K562 treated with DMSO at 1 percent for 24 hours (cell line): Measurements from ENCODE around the gene TTC36. TPM values are rescaled to one million over a fixed set of nuclear protein-coding genes. Genes with fewer than 3 reads are reported as not detected.

Experiments
- total RNA-seq: library from RNA; unstranded; fragments of 300-600 nt; gene quantifications from 2 replicates; pipeline ENCODE4 v1.2.3, GENCODE V29; 2022; ENCODE audit warnings: low read depth; ENCODE audit not compliant: insufficient read depth

The TTC36 gene
- 3.9 and 5.3 TPM in 2 replicates for total RNA-seq

GRCh38 chr11:118527109-118527508 lies at the start of gene TTC36:
Gene TTC36, plus strand, starts transcription at chr11:118527474. Its CDS starts 21 bp downstream, at chr11:118527495.

GRCh38 chr11:118530683-118531596 lies 3.7 kb downstream of the TTC36 start, which contains the start of gene TMEM25:
Gene TMEM25, plus strand, starts transcription at chr11:118531192. Its CDS starts 610 bp downstream, at chr11:118531802.

GRCh38 chr11:118572061-118572980 lies 45.0 kb downstream of the TTC36 start, which contains the start of gene ARCN1:
Gene ARCN1, plus strand, starts transcription at chr11:118572409. Its CDS starts 139 bp downstream, at chr11:118572548.

Other genes starting within 250 kb of the TTC36 start
- 0.80 and 2.2 TPM in 2 replicates for gene CD3E, start 222.7 kb upstream of the TTC36 start, total RNA-seq
- gene CD3D, start 184.8 kb upstream of the TTC36 start, total RNA-seq, result 14.2 and 19.0 TPM in 2 replicates
- 0.19 and 0.28 TPM in 2 replicates for gene CD3G, start 183.1 kb upstream of the TTC36 start, total RNA-seq
- gene UBE4A, start 167.9 kb upstream of the TTC36 start, total RNA-seq, result 16.9 and 18.6 TPM in 2 replicates
- 149 and 155 TPM in 2 replicates for gene ATP5MG, start 125.9 kb upstream of the TTC36 start, total RNA-seq
- gene KMT2A, start 91.0 kb upstream of the TTC36 start, total RNA-seq, result 17.9 and 18.5 TPM in 2 replicates
- gene TMEM25, start 3.7 kb downstream of the TTC36 start, total RNA-seq, result 11.7 and 17.1 TPM in 2 replicates
- 20.9 and 21.6 TPM in 2 replicates for gene IFT46, start 38.5 kb downstream of the TTC36 start, total RNA-seq
- gene ARCN1, start 44.9 kb downstream of the TTC36 start, total RNA-seq, result 98.4 and 105 TPM in 2 replicates
- 34.6 and 35.9 TPM in 2 replicates for gene PHLDB1, start 80.1 kb downstream of the TTC36 start, total RNA-seq
- gene TREH, start 152.2 kb downstream of the TTC36 start, total RNA-seq, result not detected in 2 replicates